ENCODE data around the gene KAT5.
"Not testable (repeated sequence)": the region's sequence is repeated elsewhere in the genome, so short reads cannot be mapped to it uniquely, and the experiment has no call there.

KAT5 gene

GRCh38 chr11:65685981-65686380, 26.1 kb upstream of the KAT5 start:
- Histone ChIP-seq H3K4me3 (no peak overlapping the region), H3K27ac (no peak overlapping the region)
- TF ChIP-seq CTCF (IDR thresholded peaks at IDR 0.05), result no peak
- no peak for DNase-seq (ENCODE audit: low spot score)

GRCh38 chr11:65691847-65692246, 20.2 kb upstream of the KAT5 start:
- DNase-seq (ENCODE audit: low spot score); H3K4me3 ChIP-seq; H3K27ac ChIP-seq: not testable (repeated sequence)

- TF ChIP-seq CTCF (IDR thresholded peaks at IDR 0.05), result no peak
- no peak for DNase-seq (ENCODE audit: low spot score)
- Histone ChIP-seq H3K27ac (no peak overlapping the region), H3K4me3 (no peak overlapping the region)
Measured at GRCh38 chr11:65692367-65692766, 19.7 kb upstream of the KAT5 start.

- Histone ChIP-seq H3K4me3 (no peak overlapping the region), H3K27ac (no peak overlapping the region)
- DNase-seq (ENCODE audit: low spot score), result no peak
- TF ChIP-seq CTCF (IDR thresholded peaks at IDR 0.05), result no peak
Measured at GRCh38 chr11:65695459-65696241, 16.4 kb upstream of the KAT5 start.

GRCh38 chr11:65696802-65697552, 15.1 kb upstream of the KAT5 start:
- TF ChIP-seq CTCF (IDR thresholded peaks at IDR 0.05), result no peak
- no peak for DNase-seq (ENCODE audit: low spot score)
- no peak overlapping the region for H3K27ac ChIP-seq
- no peak overlapping the region for H3K4me3 ChIP-seq

- Histone ChIP-seq H3K4me3 (no peak overlapping the region), H3K27ac (no peak overlapping the region)
- DNase-seq (ENCODE audit: low spot score), result no peak
- no peak for TF ChIP-seq CTCF (IDR thresholded peaks at IDR 0.05)
Measured at GRCh38 chr11:65698205-65698604, 13.8 kb upstream of the KAT5 start.

- TF ChIP-seq CTCF (IDR thresholded peaks at IDR 0.05), result no peak
- no peak overlapping the region for H3K27ac ChIP-seq
- no peak for DNase-seq (ENCODE audit: low spot score)
- H3K4me3 ChIP-seq, result no peak overlapping the region
Measured at GRCh38 chr11:65699306-65699705, 12.7 kb upstream of the KAT5 start.

Measured in coronary artery (tissue), 2 donors.